Vagina (tissue), 2 donors: Measurements from ENCODE around the gene SLC7A9.

Experiments used
- POLR2AphosphoS5 ChIP-seq, 2 donors: sonication (generic); formaldehyde crosslinking; IDR thresholded peaks; one replicate each; pipeline ENCODE4 v1.9.0; 2017; ENCODE audit warnings: antibody characterized with exemption in 2 of 2, mild to moderate bottlenecking in 2 of 2, low read depth in 1 of 2; ENCODE audit not compliant: insufficient read depth in 1 of 2
- TF ChIP-seq, protein P1 (sequence below), 3 experiments: fragments of 450-650 bp in 2 of 3; fragments of 200-600 bp in 1 of 3; sonication (generic) in 1 of 3; IDR thresholded peaks; one replicate each; pipeline ENCODE4 v1.5.1; 2017 to 2019; ENCODE audit warnings: antibody characterized with exemption in 3 of 3, mild to moderate bottlenecking in 2 of 3, moderate library complexity in 2 of 3

DNA sequence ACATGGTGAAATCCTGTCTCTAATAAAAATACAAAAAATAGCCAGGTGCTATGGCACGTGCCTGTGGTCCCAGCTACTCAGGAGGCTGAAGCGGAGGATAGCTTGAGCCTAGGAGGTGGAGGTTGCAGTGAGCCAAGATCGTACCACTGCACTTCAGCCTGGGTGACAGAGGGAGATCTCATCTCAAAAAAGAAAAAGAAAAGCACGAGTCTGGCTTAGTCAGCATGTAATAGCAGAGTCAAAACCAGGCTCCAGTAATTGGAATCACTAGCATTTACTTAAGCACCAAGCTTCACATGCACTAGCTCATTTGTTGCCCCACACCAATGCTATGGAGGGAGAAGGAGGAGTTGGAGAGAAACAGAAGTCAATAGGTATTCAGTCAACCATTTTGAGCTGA is 41.9 kb upstream of the SLC7A9 start:
- TF ChIP-seq, protein P1, sequence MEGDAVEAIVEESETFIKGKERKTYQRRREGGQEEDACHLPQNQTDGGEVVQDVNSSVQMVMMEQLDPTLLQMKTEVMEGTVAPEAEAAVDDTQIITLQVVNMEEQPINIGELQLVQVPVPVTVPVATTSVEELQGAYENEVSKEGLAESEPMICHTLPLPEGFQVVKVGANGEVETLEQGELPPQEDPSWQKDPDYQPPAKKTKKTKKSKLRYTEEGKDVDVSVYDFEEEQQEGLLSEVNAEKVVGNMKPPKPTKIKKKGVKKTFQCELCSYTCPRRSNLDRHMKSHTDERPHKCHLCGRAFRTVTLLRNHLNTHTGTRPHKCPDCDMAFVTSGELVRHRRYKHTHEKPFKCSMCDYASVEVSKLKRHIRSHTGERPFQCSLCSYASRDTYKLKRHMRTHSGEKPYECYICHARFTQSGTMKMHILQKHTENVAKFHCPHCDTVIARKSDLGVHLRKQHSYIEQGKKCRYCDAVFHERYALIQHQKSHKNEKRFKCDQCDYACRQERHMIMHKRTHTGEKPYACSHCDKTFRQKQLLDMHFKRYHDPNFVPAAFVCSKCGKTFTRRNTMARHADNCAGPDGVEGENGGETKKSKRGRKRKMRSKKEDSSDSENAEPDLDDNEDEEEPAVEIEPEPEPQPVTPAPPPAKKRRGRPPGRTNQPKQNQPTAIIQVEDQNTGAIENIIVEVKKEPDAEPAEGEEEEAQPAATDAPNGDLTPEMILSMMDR (IDR thresholded peaks at IDR 0.05) = no peak
- no peak for TF ChIP-seq POLR2AphosphoS5 (IDR thresholded peaks at IDR 0.05; ENCODE audit: insufficient read depth in 1 of 2, low read depth in 1 of 2)
